ENCODE data around the gene LYPD3. TPM values are rescaled to one million over a fixed set of nuclear protein-coding genes. Genes with fewer than 3 reads are reported as not detected.

Gene LYPD3
- polyA plus RNA-seq, 3 donors, result 0.24 to 22.9 (median 0.48) TPM

- peak overlapping the region; percentile 90 for H3K4me2 ChIP-seq (replicated peaks; ENCODE audit: extremely low read depth, low read length, poor library complexity, severe bottlenecking)
- H3K27ac Mint-ChIP-seq, result peak overlapping the region in 2 of 7 donors; percentile 21 to 83
These were observed 3.0 kb downstream of the LYPD3 start for GRCh38 chr19:43462383-43462782.

GRCh38 chr19:43461303-43461702 lies 4.1 kb downstream of the LYPD3 start:
- no peak overlapping the region for H3K27ac ChIP-seq (ENCODE audit: low read depth in 1 of 2, low read length in 2 of 2)
- no peaks in the 10 kb centered on the region for H3K79me2 ChIP-seq (ENCODE audit: insufficient read depth, low read length)
- Mint-ChIP-seq H3K9me3 (peaks cover 0 to 3% (median 0%) of the 10 kb centered on the region in 7 donors), H3K27me3 (ENCODE audit: low read depth in 3 of 3) (peaks cover 10 to 24% (median 15%) of the 10 kb centered on the region in 3 donors), H3K4me3 (no peak overlapping the region), H3K27ac (peak overlapping the region in 2 of 7 donors; percentile 37 to 42), H3K36me3 (peaks cover 3 to 8% of the 10 kb centered on the region in 2 donors), H3K4me1 (peaks cover 33% of the 10 kb centered on the region)
- no peaks in the 10 kb centered on the region for H3K9me3 ChIP-seq (replicated peaks in 1 of 2; ENCODE audit: control insufficient read depth in 1 of 2, insufficient read depth in 1 of 2, low read length in 2 of 2)
- H3K9ac ChIP-seq (ENCODE audit: insufficient read depth, low read length, poor library complexity, severe bottlenecking), result no peak overlapping the region
- H3K27me3 ChIP-seq (ENCODE audit: control insufficient read depth in 2 of 2, insufficient read depth in 2 of 2, low read length in 2 of 2), result no peaks in the 10 kb centered on the region
- no peak for TF ChIP-seq CTCF (IDR thresholded peaks at IDR 0.05)
- no peak overlapping the region for H2AFZ ChIP-seq (ENCODE audit: insufficient read depth, low read depth, low read length, poor library complexity, severe bottlenecking)
- peaks cover 29 to 34% of the 10 kb centered on the region in 2 donors for H3K4me1 ChIP-seq (ENCODE audit: control insufficient read depth in 1 of 2, insufficient read depth in 2 of 2, low read length in 2 of 2)
- DNase-seq, result no peak
- no peak overlapping the region for H3K4me2 ChIP-seq (replicated peaks; ENCODE audit: extremely low read depth, low read length, poor library complexity, severe bottlenecking)
- no peaks in the 10 kb centered on the region for H4K20me1 ChIP-seq (ENCODE audit: insufficient read depth, low read length)
- 90% methylated on average over 12 of the region's 12 CpGs for WGBS (ENCODE audit: insufficient coverage)
- H3K36me3 ChIP-seq (replicated peaks in 1 of 2; ENCODE audit: control insufficient read depth in 1 of 2, insufficient read depth in 2 of 2, low read length in 2 of 2), result no peaks in the 10 kb centered on the region
- intact Hi-C loops (cut with micrococcal nuclease), result no loop called here
- H3K4me3 ChIP-seq (replicated peaks in 1 of 3; ENCODE audit: low read depth in 2 of 3, low read length in 3 of 3), result no peak overlapping the region

More at GRCh38 chr19:43462383-43462782, 3.0 kb downstream of the LYPD3 start:
- H3K27ac ChIP-seq (ENCODE audit: low read depth in 1 of 2, low read length in 2 of 2), result no peak overlapping the region
- intact Hi-C loops (cut with micrococcal nuclease), result no loop called here
- H3K4me3 ChIP-seq (replicated peaks in 1 of 3; ENCODE audit: low read depth in 2 of 3, low read length in 3 of 3), result no peak overlapping the region
- 92% methylated on average over 2 of the region's 7 CpGs for WGBS (ENCODE audit: insufficient coverage)
- H3K9me3 ChIP-seq (replicated peaks in 1 of 2; ENCODE audit: control insufficient read depth in 1 of 2, insufficient read depth in 1 of 2, low read length in 2 of 2), result no peaks in the 10 kb centered on the region
- Mint-ChIP-seq H3K9me3 (peaks cover 0 to 3% (median 0%) of the 10 kb centered on the region in 7 donors), H3K36me3 (peaks cover 3 to 8% of the 10 kb centered on the region in 2 donors), H3K4me1 (peaks cover 33% of the 10 kb centered on the region), H3K4me3 (peak overlapping the region in 1 of 2 donors; percentile 51), H3K27me3 (ENCODE audit: low read depth in 3 of 3) (peaks cover 10 to 24% (median 15%) of the 10 kb centered on the region in 3 donors)
- no peak for TF ChIP-seq CTCF (IDR thresholded peaks at IDR 0.05)
- H3K36me3 ChIP-seq (replicated peaks in 1 of 2; ENCODE audit: control insufficient read depth in 1 of 2, insufficient read depth in 2 of 2, low read length in 2 of 2), result no peaks in the 10 kb centered on the region
- H3K9ac ChIP-seq (ENCODE audit: insufficient read depth, low read length, poor library complexity, severe bottlenecking), result no peak overlapping the region
- no peak overlapping the region for H2AFZ ChIP-seq (ENCODE audit: insufficient read depth, low read depth, low read length, poor library complexity, severe bottlenecking)
- H3K27me3 ChIP-seq (ENCODE audit: control insufficient read depth in 2 of 2, insufficient read depth in 2 of 2, low read length in 2 of 2), result no peaks in the 10 kb centered on the region
- H4K20me1 ChIP-seq (ENCODE audit: insufficient read depth, low read length), result no peaks in the 10 kb centered on the region
- no peaks in the 10 kb centered on the region for H3K79me2 ChIP-seq (ENCODE audit: insufficient read depth, low read length)
- peaks cover 34 to 38% of the 10 kb centered on the region in 2 donors for H3K4me1 ChIP-seq (ENCODE audit: control insufficient read depth in 1 of 2, insufficient read depth in 2 of 2, low read length in 2 of 2)
- DNase-seq, result no peak
